Measurements from ENCODE around the gene MT1E.
"Not testable (repeated sequence)": the region's sequence is repeated elsewhere in the genome, so short reads cannot be mapped to it uniquely, and the experiment has no call there.

The MT1E gene

DNA sequence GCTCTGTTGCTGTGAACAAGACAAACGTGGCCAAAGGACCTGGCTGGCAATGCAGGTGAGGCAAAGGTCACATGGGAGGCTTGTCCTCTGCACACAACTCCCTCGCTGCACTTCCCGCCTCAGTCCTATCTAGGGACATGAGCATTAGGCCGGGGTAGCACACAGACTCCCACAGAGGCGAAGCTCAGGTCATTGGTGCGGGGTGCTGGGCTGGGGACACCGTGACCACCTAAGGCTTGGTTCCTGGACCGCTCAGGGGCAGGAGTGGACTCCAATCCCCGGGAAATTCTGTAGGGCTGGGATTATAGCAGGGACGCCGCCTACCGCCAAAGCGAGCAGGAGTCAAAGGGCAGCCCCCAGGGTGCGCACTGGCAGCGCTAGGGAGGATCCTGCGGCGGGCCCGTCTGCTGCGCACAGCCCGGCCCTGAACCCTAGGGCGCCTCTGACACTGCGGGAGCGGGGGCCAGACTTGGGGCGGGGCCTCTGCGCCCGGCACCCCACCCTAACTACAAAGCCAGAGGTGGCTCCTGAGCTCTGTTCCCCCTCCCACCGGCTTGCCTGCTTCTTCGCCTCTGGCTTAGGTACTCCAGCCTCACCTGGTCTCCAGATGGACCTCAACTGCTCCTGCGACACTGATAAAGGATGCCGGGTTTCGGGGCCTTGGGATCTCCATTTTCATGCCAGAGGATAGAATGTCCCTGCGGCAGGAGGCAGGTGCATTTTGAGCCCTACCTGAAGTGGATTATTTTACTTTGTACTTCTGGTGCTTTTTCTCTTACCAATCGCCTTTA, 22.3 kb downstream of the MT1E start:
- no peak for DNase-seq

DNA sequence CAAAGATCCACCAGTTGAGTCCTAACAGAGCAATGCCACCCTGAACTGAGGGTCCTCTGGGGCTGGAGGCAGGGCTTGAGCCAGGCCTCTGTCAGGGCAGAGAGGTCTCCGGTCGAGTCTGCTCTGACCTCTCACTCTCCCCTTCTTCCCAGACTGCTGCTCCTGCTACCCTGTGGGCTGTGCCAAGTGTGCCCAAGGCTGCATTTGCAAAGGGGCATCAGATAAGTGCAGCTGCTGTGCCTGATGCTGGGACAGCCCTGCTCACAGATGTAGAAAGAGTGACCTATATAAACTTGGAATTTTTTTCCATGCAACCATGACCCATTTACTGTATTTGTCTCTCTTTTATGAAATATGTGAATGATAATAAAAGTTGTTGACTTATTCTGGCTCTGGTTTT, 23.7 kb downstream of the MT1E start:
- DNase-seq, result no peak

DNA sequence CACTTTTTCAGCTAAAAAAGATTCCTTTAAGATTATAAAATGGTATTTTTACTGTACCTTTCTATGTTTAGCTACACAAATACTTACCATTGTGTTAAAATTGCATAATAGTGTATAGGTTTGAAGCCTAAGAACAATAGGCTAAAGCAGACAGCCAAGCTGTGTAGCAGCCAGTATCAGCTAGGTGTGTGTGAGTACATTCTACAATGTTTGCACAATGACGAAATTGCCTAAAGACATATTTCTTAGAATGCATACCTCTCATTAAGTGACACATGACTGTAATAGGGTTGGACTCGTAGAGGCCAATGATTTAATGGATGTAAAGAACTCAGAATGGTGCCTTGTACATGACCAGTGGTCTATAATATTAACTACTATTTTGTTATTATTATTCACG, 24.2 kb downstream of the MT1E start:
- no peak for DNase-seq

DNA sequence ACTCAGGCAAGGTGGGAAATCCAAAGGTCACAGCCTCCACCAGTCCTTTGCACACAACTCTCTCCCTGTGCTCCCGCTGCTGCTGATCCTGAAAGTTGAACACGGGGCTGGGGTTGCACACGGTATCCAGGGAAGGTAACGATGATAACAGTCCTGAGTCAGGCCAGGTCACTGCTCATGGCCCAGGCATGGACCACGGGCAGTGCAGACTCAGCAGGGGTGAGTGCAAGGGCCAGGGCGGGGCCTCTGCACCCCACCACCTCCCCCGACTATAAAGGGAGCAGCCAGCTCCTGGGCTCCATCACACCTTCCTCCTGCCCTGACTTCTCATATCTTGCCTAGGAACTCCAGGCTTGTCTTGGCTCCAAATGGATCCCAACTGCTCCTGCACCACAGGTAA, 26.0 kb downstream of the MT1E start, which contains the start of gene MT1B:
MT1B (plus strand) TSS at position 301 of the 400 bp plus-strand sequence; CDS start at position 369, 68 bp downstream.
- no peak for DNase-seq

DNA sequence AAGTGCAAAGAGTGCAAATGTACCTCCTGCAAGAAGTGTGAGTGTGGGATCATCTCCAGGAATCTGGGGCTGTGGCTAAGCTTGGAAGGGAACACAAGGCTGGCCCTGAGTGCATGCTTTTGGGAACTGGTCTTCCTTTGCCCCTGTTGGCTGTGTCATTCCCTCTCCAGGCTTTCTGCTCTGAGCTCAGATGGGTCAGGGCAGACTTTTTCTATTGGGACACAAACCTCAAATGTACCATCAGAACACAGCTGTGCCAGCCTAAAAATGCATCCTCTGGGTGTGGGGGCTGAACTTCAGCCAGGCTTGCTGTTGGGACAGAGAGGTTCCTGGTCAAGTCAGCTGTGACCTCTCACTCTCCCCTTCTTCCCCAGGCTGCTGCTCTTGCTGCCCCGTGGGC, 27.0 kb downstream of the MT1E start:
- no peak for DNase-seq

DNA sequence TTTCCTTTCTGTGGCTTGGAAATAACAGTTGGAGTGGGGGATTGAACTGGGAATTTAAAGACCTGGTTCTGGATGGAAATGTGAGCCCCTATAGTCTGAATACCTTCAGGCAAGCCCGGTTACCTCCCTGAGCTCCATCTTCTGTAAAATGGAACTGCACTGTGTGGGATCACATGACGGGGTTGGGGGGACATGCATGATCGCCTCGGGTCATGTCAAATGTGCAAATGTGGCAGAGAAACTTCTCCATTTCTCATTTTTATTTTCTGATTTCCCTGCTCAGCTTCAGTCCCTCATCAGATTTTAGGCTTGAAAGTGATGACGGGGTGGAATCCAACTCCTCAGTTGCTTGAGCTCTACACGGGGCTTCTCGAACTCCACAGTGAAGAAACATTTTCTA, 27.6 kb downstream of the MT1E start:
- DNase-seq, result no peak

DNA sequence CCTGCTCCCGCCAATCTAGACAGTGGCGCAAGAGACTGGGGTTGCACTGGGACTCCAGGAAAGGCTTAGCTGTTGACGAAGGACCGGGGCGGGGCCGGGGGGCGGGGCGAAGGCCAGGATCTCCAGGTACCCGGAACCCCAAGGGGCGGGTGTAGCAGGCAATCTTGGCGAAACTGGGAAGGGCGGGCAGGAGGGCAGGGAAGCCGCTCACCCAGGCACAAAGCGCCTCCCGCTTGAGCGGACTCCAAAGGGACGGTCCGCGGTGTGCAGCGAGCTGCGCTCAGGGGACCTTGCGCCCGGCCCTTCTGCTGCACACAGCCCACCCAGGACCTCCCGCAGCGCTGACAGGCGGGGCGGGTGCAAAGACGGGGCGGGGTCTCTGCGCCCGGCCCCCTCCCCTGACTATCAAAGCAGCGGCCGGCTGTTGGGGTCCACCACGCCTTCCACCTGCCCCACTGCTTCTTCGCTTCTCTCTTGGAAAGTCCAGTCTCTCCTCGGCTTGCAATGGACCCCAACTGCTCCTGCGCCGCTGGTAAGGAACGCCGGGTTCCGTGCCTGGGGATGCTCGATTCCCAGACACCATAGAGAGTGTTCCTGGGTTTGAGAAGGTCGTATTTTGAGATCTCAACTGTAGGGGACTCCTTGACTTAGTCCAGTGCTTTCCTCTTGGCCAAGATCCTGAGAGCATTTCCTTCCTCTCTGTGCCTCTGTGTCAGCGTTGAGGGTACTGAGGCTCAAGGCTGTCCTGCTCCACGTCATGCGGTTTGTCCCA, 32.2 kb downstream of the MT1E start, which contains the start of gene MT1F:
MT1F (plus strand) TSS at position 405 of the 772 bp plus-strand sequence; CDS start at position 505, 100 bp downstream.
- peak; percentile 83 to 88 (median 84) for DNase-seq

DNA sequence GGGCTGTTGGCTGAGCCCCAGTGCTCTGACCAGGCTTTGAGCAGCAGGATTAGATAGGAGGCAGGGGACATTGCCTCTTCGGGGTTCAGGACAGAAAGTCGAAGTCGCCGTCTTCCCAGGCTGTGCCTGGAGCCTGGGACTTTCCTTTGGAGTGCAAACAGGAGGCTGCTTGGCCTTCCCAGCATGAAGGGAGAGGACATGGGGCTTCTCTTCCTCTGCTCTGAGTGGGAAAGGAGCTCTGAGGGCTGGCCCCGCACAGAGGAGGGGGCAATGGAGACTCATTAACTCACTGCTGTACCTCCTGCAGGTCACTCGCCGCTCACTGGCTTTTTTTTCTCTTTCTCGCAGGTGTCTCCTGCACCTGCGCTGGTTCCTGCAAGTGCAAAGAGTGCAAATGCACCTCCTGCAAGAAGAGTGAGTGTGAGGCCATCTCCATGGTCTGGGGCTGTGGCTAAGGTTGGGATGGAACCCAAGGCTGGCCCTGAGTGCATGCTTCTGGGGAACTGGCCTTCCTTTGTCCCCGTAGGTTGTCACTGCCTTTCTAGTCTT, 32.8 kb downstream of the MT1E start:
- no peak for DNase-seq

DNA sequence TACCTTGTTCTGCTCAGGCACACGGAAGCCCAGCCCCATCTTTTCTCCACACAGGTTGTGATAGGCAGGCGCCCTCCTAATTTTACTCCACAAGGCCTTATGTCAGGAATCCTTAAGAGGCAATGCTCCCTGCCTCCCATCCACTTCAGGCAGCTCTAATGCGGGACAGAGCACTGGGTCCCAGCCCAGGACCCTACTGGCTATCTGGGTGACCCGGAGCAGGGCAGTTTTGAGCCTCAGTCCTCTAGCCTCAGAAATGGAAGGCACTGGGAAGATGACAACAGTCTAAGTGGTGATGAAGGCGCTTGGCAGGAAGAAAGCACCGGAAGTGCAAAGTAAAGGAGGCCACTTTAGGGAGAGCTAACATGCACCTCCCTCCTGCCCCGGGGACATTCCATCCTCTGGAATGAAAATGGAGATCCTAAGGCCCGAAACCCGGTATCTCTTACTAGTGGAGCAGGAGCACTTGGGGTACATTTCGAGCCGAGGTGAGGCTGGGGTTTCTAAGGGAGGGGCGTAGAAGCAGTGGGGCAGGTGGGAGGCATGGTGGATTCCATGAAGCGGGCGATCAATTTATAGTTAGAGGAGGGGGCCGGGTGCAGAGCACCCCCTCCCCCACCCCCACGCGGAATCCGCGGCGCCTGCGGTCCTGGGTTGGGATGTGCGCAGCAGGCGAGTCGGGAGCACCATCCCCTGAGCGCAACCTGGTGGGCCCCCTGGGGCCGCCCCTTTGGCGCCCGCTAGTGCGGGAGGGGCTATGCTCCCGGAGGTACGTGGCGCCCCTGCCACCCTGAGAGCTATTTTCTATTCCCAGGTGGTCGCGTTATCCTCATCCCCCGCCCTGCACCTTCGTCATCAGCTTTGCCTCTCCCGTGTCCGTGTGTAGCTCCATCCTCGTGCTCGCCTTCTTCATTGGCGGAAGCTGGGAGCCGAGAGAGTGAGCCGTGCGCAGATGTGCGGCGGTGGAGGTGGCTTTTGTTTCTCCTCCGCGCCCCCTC, 37.1 kb downstream of the MT1E start:
- DNase-seq, result no peak

DNA sequence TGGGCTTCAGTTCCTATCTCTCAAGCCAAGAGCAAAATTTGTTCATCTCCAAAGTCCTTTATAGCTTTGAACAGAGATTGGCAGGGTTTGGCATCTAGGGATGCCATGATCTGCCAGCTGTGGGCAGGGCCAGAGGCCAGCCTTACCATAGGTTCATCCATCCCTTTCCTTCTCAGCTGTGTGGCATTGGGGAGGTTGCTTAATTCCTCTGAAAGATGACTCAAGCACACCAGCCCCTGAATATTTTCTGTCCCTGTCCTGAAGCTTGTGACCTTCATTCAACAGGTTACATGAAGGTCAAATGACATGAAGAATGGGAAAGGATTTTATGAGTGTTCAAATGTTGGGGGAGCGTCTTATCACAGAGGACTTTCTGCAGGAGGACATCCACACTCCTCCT, 38.9 kb downstream of the MT1E start:
- no peak for DNase-seq

DNA sequence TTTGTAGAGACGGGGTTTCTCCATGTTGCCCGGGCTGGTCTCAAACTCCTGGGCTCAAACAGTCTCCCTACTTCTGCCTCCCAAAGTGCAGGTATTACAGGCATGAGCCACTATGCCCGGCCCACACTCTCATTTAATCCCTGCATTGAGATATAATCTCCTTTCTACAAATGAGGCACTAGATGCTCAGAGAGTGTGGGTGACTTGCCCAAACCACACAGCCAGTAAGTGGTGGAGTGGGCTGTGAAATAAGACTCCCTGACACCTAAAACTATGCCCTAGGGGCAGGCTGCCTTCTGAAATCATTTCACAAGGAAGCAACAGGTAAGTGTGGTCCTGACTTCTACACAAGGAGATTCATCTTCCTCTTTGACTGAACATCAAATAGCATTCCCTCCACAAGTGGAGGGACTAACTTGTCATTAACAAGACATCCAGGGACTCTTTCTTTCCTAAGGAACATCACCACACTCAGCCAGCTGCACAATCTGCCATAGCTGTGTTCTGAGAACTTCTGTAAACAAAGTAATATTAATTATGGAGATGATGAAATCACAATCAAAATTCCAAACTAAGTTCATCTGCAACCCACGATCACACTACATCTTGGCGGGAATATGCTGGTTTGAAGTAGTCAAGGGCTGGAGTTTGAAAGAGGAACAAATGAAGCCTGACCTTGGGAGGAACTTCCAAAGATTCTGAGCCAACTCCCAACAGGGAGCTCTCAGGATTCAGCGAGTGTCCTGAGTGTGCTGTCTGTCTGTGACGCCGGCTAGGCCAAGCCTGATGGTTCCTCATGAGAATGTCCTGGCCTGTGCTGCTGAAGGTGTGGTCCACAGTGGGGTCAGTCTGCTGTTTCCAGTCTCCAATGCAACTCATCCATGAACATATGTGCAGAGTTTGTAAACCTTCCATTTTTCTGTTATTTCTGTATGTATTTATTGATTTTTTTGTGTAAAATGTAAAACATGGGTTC, 40.0 kb downstream of the MT1E start:
- DNase-seq, result not testable (repeated sequence)

DNA sequence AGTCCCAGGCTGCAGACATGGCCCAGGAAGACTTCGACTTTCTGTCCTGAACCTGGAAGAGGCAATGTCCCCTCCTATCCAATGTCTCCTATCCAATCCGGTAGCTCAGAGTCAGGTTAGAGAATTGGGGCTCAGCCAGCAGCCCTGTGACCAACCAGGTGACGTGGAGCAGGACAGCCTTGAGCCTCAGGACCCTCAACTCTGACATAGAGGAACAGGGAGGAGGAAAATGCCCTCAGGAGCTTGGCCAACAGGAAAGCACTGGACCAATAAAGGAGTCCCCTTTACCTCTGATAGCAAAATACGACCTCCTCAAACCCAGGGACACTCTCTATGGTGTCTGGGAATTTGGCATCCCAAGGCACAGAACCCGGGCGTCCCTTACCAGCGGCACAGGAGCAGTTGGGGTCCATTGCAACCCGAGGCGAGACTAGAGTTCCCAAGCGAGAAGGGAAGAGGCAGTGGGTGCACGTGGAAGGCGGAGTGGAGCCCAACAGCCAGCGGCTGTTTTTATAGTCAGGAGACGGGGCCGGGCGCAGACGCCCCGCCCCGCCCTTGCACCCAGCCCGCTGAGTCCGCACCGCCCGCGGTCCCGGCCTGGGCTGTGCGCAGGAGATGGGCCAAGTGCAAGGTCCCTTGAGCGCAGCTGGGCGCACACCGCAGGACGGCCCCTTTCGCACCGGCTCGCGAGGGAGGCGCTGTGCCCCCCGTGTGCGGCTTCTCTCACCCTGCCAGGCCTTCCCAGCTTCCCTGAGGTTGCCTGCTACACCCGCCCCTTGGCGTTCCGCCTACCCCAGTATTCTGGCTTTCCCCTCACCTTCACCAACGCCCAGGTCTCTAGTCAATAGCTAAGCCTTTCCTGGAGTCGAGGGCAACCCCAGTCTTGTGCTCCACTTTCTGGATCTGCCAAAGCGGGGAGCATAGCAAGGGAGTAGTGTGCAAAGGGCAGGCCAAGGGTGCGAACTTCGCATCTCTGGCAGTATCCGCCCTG, 42.3 kb downstream of the MT1E start, which contains the start of gene MT1G:
MT1G (minus strand) TSS at position 485 of the 991 bp plus-strand sequence; CDS start at position 413, 72 bp downstream.
- peak; percentile 73 to 88 (median 77) for DNase-seq

DNA sequence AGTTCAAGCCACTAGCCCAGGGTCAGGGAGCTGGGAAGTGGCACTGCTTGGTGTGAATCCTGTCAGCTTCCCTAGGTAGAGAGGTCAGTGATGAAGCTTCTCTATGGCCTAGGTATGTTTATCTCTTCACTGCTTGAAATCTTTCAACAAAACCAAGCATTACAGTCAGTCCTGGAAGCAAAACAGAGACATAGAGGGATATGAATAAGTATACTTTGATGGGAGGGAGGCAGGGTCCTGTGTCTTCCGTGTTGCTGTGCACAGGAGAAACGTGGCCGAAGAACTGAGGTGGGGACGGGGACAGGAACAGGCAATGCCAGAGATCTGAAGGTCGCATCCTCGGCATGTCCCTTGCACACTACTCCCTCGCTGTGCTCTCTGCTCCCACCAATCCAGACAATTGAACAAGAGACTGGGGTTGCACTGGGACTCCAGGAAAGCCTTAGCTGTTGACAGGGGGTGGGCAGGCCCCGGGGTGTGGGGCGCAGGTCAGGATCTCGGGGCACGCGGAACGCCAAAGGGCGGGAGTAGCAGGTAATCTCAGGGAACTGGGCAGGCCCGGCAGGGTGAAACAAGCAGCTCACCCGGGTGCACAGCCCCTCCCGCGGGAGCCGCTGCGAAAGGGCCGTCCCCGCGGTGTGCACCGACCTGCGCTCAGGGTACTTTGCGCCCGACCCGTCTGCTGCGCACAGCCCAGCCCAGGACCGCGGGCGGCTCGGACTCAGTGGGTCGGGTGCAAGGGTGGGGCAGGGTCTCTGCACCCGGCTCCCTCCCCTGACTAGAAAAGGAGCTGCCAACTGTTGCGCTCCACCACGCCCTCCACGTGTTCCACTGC, 43.6 kb downstream of the MT1E start, which contains the start of gene MT1H:
MT1H (plus strand) TSS at position 810 of the 835 bp plus-strand sequence. CDS start 71 bp downstream, outside the sequence.
- no peak for DNase-seq

DNA sequence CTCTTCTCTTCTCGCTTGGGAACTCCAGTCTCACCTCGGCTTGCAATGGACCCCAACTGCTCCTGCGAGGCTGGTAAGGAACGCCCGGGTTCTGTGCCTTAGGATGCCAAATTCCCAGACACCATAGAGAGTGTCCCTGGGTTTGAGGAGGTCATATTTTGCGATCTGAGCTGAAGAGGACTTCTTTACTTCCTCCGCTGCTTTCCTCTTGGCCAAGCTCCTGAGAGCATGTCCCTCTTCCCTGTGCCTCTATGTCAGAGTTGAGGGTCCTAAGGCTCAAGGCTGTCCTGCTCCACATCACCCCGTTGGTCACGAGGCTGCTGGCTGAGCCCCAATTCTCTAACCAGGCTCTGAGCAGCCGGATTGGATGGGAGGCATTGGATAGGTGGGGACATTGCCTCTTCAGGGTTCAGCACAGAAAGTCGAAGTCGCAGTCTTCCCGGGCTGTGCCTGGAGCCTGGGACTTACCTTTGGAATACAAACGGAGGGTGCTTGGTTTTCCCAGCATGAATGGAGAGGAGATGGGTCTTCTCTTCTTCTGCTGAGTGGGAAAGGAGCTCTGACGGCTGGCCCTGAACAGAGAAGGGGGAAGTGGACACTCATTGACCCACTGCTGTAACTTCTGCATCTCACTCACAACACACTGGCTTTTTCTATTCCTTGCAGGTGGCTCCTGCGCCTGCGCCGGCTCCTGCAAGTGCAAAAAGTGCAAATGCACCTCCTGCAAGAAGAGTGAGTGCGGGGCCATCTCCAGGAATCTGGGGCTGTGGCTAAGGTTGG, 44.4 kb downstream of the MT1E start:
- peak; percentile 42 to 54 (median 53) for DNase-seq

DNA sequence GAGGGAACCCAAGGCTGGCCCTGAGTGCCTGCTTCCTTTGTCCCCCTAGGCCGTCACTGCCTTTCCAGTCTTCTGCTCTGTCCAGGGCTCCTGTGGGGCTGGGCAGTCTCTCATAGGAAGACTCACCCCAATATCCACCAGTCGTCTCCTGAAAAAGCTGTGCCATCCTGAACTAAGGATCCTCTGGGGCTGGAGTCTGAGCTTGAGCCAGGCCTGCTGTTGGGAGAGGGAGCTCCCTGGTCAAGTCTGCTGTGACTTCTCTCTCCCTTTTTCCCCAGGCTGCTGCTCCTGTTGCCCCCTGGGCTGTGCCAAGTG, 45.0 kb downstream of the MT1E start:
- no peak for DNase-seq

DNA sequence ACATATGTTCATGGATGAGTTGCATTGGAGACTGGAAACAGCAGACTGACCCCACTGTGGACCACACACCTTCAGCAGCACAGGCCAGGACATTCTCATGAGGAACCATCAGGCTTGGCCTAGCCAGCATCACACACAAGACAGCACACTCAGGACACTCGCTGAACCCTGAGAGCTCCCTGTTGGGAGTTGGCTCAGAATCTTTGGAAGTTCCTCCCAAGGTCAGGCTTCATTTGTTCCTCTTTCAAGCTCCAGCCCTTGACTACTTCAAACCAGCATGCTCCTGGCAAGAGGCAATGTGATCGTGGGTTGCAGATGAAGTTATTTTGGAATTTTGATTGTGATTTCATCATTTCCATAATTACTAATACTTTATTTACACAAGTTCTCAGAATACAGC, 46.1 kb downstream of the MT1E start:
- DNase-seq, result peak; percentile 66 to 86 (median 66)

DNA sequence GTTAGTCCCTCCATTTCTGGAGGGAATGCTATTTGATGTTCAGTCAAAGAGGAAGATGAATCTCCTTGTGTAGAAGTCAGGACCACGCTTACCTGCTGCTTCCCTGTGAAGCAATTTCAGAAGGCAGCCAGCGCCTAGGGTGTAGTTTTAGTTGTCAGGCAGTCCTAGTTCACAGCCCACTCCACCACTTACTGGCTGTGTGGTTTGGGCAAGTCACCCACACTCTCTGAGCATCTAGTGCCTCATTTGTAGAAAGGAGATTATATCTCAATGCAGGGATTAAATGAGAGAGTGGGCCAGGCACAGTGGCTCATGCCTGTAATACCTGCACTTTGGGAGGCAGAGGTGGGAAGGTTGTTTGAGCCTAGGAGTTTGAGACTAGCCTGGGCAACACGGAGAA, 46.6 kb downstream of the MT1E start:
- DNase-seq, result not testable (repeated sequence)

Measured in suppressor macrophage treated with lipopolysaccharide for 1 hour (primary cell).